Effector memory CD8-positive, alpha-beta T cell (primary cell): ENCODE results near the gene COL4A1.
"Not testable (repeated sequence)": the region's sequence is repeated elsewhere in the genome, so short reads cannot be mapped to it uniquely, and the experiment has no call there.

Experiments used
- ATAC-seq: fragments of 150-1000 bp; cut with Tn5 transposase; replicated peaks from 2 replicates; pipeline ENCODE4 v1.10.0; 2021; ENCODE audit warnings: mild to moderate bottlenecking, moderate library complexity
- DNase-seq, 3 experiments: peaks; one replicate each; pipeline ENCODE4 v3.0.0; 2021
- H3K27ac Mint-ChIP-seq, 2 donors: one replicate each; pipeline ENCODE4 v1.8.0; 2022; ENCODE audit warnings: mild to moderate bottlenecking in 2 of 2, mixed read lengths in 2 of 2, moderate library complexity in 2 of 2
- H3K27me3 Mint-ChIP-seq, 2 donors: one replicate each; pipeline ENCODE4 v1.8.0; 2022; ENCODE audit warnings: mixed read lengths in 2 of 2
- H3K36me3 Mint-ChIP-seq: one replicate; pipeline ENCODE4 v1.8.0; 2022; ENCODE audit warnings: mild to moderate bottlenecking, moderate library complexity, mixed read lengths; ENCODE audit not compliant: insufficient read depth
- H3K4me1 Mint-ChIP-seq, 2 donors: one replicate each; pipeline ENCODE4 v1.8.0; 2022; ENCODE audit warnings: low read depth in 2 of 2, mixed read lengths in 2 of 2
- H3K4me3 Mint-ChIP-seq, 2 donors: one replicate each; pipeline ENCODE4 v1.8.0; 2022; ENCODE audit warnings: mild to moderate bottlenecking in 2 of 2, mixed read lengths in 2 of 2, moderate library complexity in 2 of 2
- H3K9me3 Mint-ChIP-seq, 2 donors: one replicate each; pipeline ENCODE4 v1.8.0; 2022; ENCODE audit warnings: mixed read lengths in 2 of 2

Gene COL4A1

DNA sequence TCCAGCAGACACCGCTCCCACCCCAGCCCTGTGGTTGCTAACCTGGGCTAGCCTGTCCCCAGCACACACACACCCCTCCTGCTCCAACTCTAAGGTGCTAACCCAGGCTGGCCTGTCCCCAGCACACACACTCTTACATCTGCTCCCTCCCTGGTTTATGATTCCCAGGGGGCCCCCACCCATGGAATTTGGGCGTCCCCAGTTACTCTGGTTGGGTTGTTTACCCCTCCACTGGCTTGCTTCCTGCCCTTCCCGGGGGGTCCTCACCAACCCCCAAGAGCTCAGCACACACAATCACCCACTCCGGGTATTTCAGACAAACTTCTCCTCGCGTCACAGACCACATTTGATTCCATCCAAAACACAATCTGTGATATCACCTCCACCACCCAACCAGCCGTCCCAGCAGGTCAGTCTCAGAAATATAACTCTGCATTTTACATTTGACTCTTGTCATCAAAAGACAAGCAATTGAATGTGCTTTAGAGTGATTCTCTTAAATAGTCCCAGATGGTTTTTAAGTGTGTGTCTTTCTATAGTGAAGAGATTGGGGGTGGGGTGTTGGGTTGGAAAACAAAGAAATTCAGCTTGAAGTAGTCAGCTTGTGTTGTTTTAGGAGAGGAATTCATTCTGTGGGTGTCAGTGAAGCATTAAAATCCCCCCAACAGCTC lies 20.2 kb upstream of the COL4A1 start:
- DNase-seq: no peak
- H3K27ac Mint-ChIP-seq: no peak overlapping the region
- ATAC-seq: no peak
- peaks cover 42 to 71% of the 10 kb centered on the region in 2 donors for H3K27me3 Mint-ChIP-seq
- H3K36me3 Mint-ChIP-seq: no peaks in the 10 kb centered on the region
- no peak overlapping the region for H3K4me3 Mint-ChIP-seq
- peaks cover 0 to 1% of the 10 kb centered on the region in 2 donors for H3K4me1 Mint-ChIP-seq
- H3K9me3 Mint-ChIP-seq: no peaks in the 10 kb centered on the region

DNA sequence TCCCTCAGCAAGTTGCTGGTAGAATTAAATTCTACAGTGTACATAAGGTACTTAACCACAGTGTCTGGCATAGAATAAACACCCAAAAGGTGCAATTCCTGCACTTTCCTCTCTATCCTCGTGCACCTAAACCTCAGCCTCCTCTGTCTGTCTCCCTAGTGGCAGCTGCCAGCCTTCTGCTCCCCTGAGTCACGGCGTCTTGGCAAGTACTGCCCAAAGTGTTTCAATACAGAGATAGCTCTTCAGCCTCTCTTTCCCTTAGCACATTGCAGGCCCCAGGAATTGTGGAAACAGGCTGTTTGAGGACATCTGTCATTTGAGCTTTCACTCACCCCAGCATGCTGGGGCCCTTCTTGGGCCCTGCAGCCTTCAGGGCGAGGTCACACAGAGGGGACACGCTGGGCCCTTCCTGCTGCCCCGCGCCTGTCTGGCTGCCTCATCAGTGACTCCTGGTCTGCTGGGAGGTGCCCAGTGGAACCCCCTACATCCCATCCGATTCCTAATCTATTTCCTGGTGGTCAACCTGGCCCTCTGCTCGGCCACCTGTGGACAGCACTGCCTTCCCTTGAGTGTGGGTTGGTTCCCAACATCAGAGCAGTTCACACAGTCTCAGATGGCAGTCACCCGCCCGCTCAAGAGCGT lies 19.4 kb upstream of the COL4A1 start:
- Mint-ChIP-seq H3K27me3 (peaks cover 45 to 79% of the 10 kb centered on the region in 2 donors), H3K9me3 (no peaks in the 10 kb centered on the region), H3K27ac (no peak overlapping the region), H3K36me3 (no peaks in the 10 kb centered on the region), H3K4me3 (no peak overlapping the region), H3K4me1 (peaks cover 0 to 1% of the 10 kb centered on the region in 2 donors)
- no peak for DNase-seq
- ATAC-seq: no peak

DNA sequence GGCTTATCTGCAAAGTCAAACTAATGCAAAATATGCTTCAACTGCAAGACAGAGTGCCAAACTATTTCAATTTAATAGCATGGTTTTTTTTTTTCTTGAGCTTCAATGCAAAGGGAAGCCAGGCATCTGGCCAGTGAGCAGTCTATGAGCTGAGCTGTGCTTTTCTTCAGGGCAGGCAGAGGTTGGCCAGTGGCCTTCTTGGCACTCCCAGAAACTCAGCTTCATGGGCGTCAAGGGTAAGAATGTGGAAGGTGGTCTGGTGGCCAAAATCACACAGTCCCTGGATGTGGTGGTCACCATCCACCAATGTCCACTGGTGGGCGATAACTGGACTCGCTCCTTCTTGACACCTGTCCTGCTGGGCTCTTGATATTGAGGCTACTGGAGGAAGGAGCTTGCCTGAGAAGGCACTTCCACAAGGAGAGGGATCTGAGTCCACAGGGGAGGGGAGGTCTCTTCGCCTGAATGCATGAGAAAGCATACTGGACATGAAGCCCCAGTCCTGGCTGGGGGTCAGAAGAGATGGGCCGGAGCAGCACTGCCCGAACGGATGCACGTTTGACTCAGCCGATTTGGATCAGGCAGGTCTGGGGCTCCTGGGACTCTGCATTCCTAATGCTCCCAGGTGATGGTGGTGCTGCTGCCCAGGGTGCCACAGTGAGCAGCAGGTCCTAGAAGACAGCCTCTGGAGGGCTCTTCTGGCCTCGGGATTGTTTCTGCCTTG lies 17.2 kb upstream of the COL4A1 start:
- no peak for DNase-seq
- Mint-ChIP-seq H3K4me1 (peaks cover 0 to 1% of the 10 kb centered on the region in 2 donors), H3K9me3 (no peaks in the 10 kb centered on the region), H3K36me3 (no peaks in the 10 kb centered on the region), H3K27me3 (peaks cover 47 to 79% of the 10 kb centered on the region in 2 donors), H3K4me3 (no peak overlapping the region), H3K27ac (no peak overlapping the region)
- ATAC-seq: no peak

- H3K36me3 Mint-ChIP-seq: no peaks in the 10 kb centered on the region
- peaks cover 0 to 1% of the 10 kb centered on the region in 2 donors for H3K4me1 Mint-ChIP-seq
- no peak for DNase-seq
- ATAC-seq: no peak
- no peak overlapping the region for H3K27ac Mint-ChIP-seq
- no peak overlapping the region for H3K4me3 Mint-ChIP-seq
- peaks cover 51 to 87% of the 10 kb centered on the region in 2 donors for H3K27me3 Mint-ChIP-seq
- no peaks in the 10 kb centered on the region for H3K9me3 Mint-ChIP-seq
Measured at GRCh38 chr13:110323172-110323891, 16.4 kb upstream of the COL4A1 start.

- peaks cover 51 to 87% of the 10 kb centered on the region in 2 donors for H3K27me3 Mint-ChIP-seq
- ATAC-seq: no peak
Measured at GRCh38 chr13:110322828-110323171, 15.8 kb upstream of the COL4A1 start.

DNA sequence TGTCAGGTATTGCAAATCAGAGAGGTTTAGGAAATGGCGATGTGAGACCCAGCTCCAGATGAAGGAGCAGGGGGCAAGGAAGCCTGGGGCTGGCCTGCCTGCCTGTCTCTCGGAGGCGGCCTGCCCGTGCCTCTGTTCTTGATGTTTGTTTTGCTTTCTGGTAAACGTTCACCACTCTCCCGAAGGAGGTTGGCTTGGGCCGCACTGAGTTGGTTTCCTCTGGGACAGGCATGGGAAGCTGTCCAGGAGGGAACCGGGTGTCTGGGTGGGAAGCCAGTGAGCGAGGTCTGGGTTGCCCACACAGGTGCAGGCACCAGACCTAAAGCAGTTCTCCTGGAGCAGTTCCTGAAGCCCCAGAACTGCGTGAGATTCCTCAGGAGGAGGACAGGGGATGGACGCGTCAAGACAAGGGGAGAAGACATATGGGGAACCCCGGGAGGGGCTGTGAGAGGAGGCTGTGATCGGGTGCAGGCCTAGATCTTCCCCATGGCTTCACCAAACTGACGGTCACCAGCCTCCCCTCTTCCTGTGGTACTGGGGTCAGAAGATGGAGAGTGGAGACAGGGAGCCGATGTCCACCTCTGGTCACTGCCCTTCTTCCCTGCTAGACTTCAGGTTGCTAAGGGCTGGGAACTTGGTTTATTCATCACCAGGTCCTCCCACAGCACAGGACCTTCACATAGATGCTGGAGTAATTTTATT lies 15.3 kb upstream of the COL4A1 start:
- no peak overlapping the region for H3K4me3 Mint-ChIP-seq

More at GRCh38 chr13:110322828-110323171, 15.8 kb upstream of the COL4A1 start:
- no peak overlapping the region for H3K27ac Mint-ChIP-seq
- H3K36me3 Mint-ChIP-seq: no peaks in the 10 kb centered on the region
- DNase-seq: no peak
- H3K4me1 Mint-ChIP-seq: peaks cover 0 to 1% of the 10 kb centered on the region in 2 donors
- no peaks in the 10 kb centered on the region for H3K9me3 Mint-ChIP-seq
- no peak overlapping the region for H3K4me3 Mint-ChIP-seq

GRCh38 chr13:110321573-110321972 lies 14.6 kb upstream of the COL4A1 start:
- not testable (repeated sequence) for H3K36me3 Mint-ChIP-seq, H3K4me3 Mint-ChIP-seq, H3K4me1 Mint-ChIP-seq, ATAC-seq, H3K27ac Mint-ChIP-seq, DNase-seq, H3K9me3 Mint-ChIP-seq
- peaks cover 43 to 86% of the 10 kb centered on the region in 2 donors for H3K27me3 Mint-ChIP-seq

More for the DNA sequence above, 15.3 kb upstream of the COL4A1 start:
- Mint-ChIP-seq H3K36me3 (no peaks in the 10 kb centered on the region), H3K27ac (no peak overlapping the region), H3K27me3 (peaks cover 50 to 86% of the 10 kb centered on the region in 2 donors), H3K4me1 (peaks cover 0 to 1% of the 10 kb centered on the region in 2 donors), H3K9me3 (no peaks in the 10 kb centered on the region)
- ATAC-seq (no peak), DNase-seq (no peak)

GRCh38 chr13:110320645-110321044 lies 13.7 kb upstream of the COL4A1 start:
- H3K27me3 Mint-ChIP-seq: peaks cover 37 to 79% of the 10 kb centered on the region in 2 donors
- ATAC-seq (no peak), DNase-seq (no peak)
- no peak overlapping the region for H3K4me3 Mint-ChIP-seq
- H3K36me3 Mint-ChIP-seq: no peaks in the 10 kb centered on the region
- H3K27ac Mint-ChIP-seq: no peak overlapping the region
- H3K4me1 Mint-ChIP-seq: no peaks in the 10 kb centered on the region
- no peaks in the 10 kb centered on the region for H3K9me3 Mint-ChIP-seq

- H3K27ac Mint-ChIP-seq: no peak overlapping the region
- no peak for ATAC-seq
- no peak for DNase-seq
Measured at GRCh38 chr13:110319774-110320509, 13.0 kb upstream of the COL4A1 start.

GRCh38 chr13:110319397-110319773 lies 12.4 kb upstream of the COL4A1 start:
- H3K36me3 Mint-ChIP-seq: no peaks in the 10 kb centered on the region
- no peaks in the 10 kb centered on the region for H3K4me1 Mint-ChIP-seq
- H3K9me3 Mint-ChIP-seq: no peaks in the 10 kb centered on the region
- no peak overlapping the region for H3K27ac Mint-ChIP-seq
- no peak for ATAC-seq
- DNase-seq: no peak
- H3K4me3 Mint-ChIP-seq: no peak overlapping the region
- H3K27me3 Mint-ChIP-seq: peaks cover 27 to 66% of the 10 kb centered on the region in 2 donors

More at GRCh38 chr13:110319774-110320509, 13.0 kb upstream of the COL4A1 start:
- Mint-ChIP-seq H3K4me1 (no peaks in the 10 kb centered on the region), H3K4me3 (no peak overlapping the region), H3K27me3 (peaks cover 33 to 72% of the 10 kb centered on the region in 2 donors), H3K9me3 (no peaks in the 10 kb centered on the region), H3K36me3 (no peaks in the 10 kb centered on the region)

- no peak overlapping the region for H3K27ac Mint-ChIP-seq
- H3K4me3 Mint-ChIP-seq: no peak overlapping the region
- H3K27me3 Mint-ChIP-seq: peaks cover 28 to 61% of the 10 kb centered on the region in 2 donors
- H3K4me1 Mint-ChIP-seq: no peaks in the 10 kb centered on the region
- no peak for ATAC-seq
- no peaks in the 10 kb centered on the region for H3K36me3 Mint-ChIP-seq
- H3K9me3 Mint-ChIP-seq: no peaks in the 10 kb centered on the region
- no peak for DNase-seq
Measured at GRCh38 chr13:110318920-110319319, 12.0 kb upstream of the COL4A1 start.

DNA sequence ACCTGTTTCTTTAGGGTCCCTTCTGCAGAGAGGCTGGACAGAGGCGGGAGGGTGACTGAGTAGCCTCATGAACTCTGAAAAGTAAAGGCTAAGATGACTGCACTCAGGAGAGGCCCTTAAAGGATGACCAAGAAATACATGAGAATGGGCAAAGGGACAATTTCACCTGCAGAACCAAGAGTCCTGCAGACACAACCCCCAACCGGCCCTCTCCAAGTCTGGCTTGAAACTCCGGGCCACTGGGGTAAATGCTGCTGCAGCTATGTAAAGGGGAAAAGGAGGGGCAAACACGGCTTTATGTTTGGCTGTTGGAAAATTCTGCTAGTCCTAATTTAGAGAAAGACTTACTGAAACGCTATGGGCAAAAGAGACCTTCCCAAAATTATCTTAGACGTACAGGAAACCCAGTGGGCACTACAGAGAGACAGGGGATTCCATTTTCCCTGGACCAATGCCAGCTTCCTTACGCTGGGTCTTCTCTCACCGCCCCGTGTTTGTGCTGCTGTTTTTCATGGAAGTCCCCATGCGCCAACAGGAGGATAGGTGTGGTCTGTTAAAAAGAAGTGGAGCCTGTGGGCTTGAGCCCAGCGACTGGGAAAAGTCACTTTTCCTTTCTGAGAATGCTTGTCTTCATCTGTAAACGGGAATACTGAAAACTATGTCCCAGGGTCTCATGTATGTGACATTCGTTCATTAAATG lies 10.7 kb upstream of the COL4A1 start:
- H3K4me1 Mint-ChIP-seq: no peaks in the 10 kb centered on the region
- H3K4me3 Mint-ChIP-seq: no peak overlapping the region
- H3K9me3 Mint-ChIP-seq: no peaks in the 10 kb centered on the region
- peaks cover 29 to 49% of the 10 kb centered on the region in 2 donors for H3K27me3 Mint-ChIP-seq
- DNase-seq (no peak), ATAC-seq (no peak)
- no peak overlapping the region for H3K27ac Mint-ChIP-seq
- no peaks in the 10 kb centered on the region for H3K36me3 Mint-ChIP-seq
